ENCODE data around the gene GAREM1. TPM values are rescaled to one million over a fixed set of nuclear protein-coding genes. Genes with fewer than 3 reads are reported as not detected.

Gene GAREM1
- total and polyA plus RNA-seq, 4 donors = 1.5 to 7.5 (median 2.0) TPM

GRCh38 chr18:32287249-32287648, 183.4 kb downstream of the GAREM1 start:
- H3K4me1 ChIP-seq (ENCODE audit: control insufficient read depth in 4 of 4, insufficient read depth in 4 of 4, low read length in 3 of 4) = no peaks in the 10 kb centered on the region
- no peak overlapping the region for H3K27ac ChIP-seq (ENCODE audit: low read depth in 1 of 2, low read length in 2 of 2)
- no peak overlapping the region for H3K4me3 ChIP-seq (ENCODE audit: low read depth in 1 of 3, low read length in 3 of 3)
- peaks cover 0 to 18% (median 12%) of the 10 kb centered on the region in 4 donors for H3K36me3 ChIP-seq (ENCODE audit: control insufficient read depth in 4 of 4, insufficient read depth in 3 of 4, low read depth in 1 of 4, low read length in 3 of 4)
- DNase-seq (ENCODE audit: low spot score) = no peak
- WGBS = 93% methylated on average over 16 of the region's 16 CpGs
- no peaks in the 10 kb centered on the region for H3K27me3 ChIP-seq (ENCODE audit: control insufficient read depth in 4 of 4, insufficient read depth in 4 of 4, low read length in 3 of 4)
- H3K9me3 ChIP-seq (ENCODE audit: control insufficient read depth in 4 of 4, low read length in 3 of 4) = no peaks in the 10 kb centered on the region
- H3K9ac ChIP-seq (ENCODE audit: low read depth in 1 of 2, low read length in 2 of 2) = no peak overlapping the region
- no peak for TF ChIP-seq CTCF (IDR thresholded peaks at IDR 0.05; ENCODE audit: low read depth, low read length, missing input control)
- no peak for TF ChIP-seq RXRA (IDR thresholded peaks at IDR 0.05)
- TF ChIP-seq ATF3 (IDR thresholded peaks at IDR 0.05) = no peak
- TF ChIP-seq NR2F2 (IDR thresholded peaks at IDR 0.05) = no peak
- TF ChIP-seq JUND (IDR thresholded peaks at IDR 0.05) = no peak
- TF ChIP-seq TAF1 (conservative IDR thresholded peaks at IDR 0.05) = no peak
- no peak for TF ChIP-seq MAX (IDR thresholded peaks at IDR 0.05)
- TF ChIP-seq, protein P1, sequence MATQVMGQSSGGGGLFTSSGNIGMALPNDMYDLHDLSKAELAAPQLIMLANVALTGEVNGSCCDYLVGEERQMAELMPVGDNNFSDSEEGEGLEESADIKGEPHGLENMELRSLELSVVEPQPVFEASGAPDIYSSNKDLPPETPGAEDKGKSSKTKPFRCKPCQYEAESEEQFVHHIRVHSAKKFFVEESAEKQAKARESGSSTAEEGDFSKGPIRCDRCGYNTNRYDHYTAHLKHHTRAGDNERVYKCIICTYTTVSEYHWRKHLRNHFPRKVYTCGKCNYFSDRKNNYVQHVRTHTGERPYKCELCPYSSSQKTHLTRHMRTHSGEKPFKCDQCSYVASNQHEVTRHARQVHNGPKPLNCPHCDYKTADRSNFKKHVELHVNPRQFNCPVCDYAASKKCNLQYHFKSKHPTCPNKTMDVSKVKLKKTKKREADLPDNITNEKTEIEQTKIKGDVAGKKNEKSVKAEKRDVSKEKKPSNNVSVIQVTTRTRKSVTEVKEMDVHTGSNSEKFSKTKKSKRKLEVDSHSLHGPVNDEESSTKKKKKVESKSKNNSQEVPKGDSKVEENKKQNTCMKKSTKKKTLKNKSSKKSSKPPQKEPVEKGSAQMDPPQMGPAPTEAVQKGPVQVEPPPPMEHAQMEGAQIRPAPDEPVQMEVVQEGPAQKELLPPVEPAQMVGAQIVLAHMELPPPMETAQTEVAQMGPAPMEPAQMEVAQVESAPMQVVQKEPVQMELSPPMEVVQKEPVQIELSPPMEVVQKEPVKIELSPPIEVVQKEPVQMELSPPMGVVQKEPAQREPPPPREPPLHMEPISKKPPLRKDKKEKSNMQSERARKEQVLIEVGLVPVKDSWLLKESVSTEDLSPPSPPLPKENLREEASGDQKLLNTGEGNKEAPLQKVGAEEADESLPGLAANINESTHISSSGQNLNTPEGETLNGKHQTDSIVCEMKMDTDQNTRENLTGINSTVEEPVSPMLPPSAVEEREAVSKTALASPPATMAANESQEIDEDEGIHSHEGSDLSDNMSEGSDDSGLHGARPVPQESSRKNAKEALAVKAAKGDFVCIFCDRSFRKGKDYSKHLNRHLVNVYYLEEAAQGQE (IDR thresholded peaks at IDR 0.05) = no peak
- no peak for TF ChIP-seq ZBTB33 (IDR thresholded peaks at IDR 0.05)
- no peak for TF ChIP-seq HNF4G (IDR thresholded peaks at IDR 0.05)

DNA sequence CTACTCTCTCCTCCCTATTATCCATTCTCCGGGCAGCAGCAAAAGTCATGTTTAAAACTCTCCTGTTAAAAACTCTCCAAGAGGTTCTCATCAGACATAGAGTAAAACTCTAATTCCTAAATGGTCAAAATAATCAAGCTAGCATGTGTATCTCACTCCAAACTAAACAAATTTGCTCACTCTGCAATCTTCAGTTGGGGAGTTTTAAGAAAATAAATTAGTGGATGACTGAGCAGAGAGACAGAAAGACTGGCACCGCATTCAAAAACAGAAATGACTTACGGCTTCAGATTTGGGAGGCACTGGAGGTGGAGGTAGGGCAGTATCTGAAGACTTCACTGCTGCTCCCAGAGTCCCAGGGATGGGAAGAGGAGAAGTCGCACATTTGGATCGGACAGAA, 183.9 kb downstream of the GAREM1 start:
- peaks cover 0 to 18% (median 12%) of the 10 kb centered on the region in 4 donors for H3K36me3 ChIP-seq (ENCODE audit: control insufficient read depth in 4 of 4, insufficient read depth in 3 of 4, low read depth in 1 of 4, low read length in 3 of 4)
- WGBS = 98% methylated on average over 5 of the region's 5 CpGs
- no peaks in the 10 kb centered on the region for H3K4me1 ChIP-seq (ENCODE audit: control insufficient read depth in 4 of 4, insufficient read depth in 4 of 4, low read length in 3 of 4)
- no peak overlapping the region for H3K4me3 ChIP-seq (ENCODE audit: low read depth in 1 of 3, low read length in 3 of 3)
- TF ChIP-seq MAX (IDR thresholded peaks at IDR 0.05) (no peak), SP1 (IDR thresholded peaks at IDR 0.05) (no peak), NR2F2 (IDR thresholded peaks at IDR 0.05) (no peak), JUND (IDR thresholded peaks at IDR 0.05) (no peak), FOXA2 (IDR thresholded peaks at IDR 0.05) (no peak), ZBTB33 (IDR thresholded peaks at IDR 0.05) (no peak), YY1 (IDR thresholded peaks at IDR 0.05) (no peak), HNF4G (IDR thresholded peaks at IDR 0.05) (no peak), CTCF (IDR thresholded peaks at IDR 0.05; ENCODE audit: low read depth, low read length, missing input control) (no peak), TAF1 (conservative IDR thresholded peaks at IDR 0.05) (no peak), EGR1 (IDR thresholded peaks at IDR 0.05; ENCODE audit: low read depth in 2 of 2) (no peak), RXRA (IDR thresholded peaks at IDR 0.05) (no peak)
- TF ChIP-seq, protein P1 (IDR thresholded peaks at IDR 0.05) = no peak
- no peaks in the 10 kb centered on the region for H3K9me3 ChIP-seq (ENCODE audit: control insufficient read depth in 4 of 4, low read length in 3 of 4)
- H3K27me3 ChIP-seq (ENCODE audit: control insufficient read depth in 4 of 4, insufficient read depth in 4 of 4, low read length in 3 of 4) = no peaks in the 10 kb centered on the region
- H3K27ac ChIP-seq (ENCODE audit: low read depth in 1 of 2, low read length in 2 of 2) = no peak overlapping the region
- no peak overlapping the region for H3K9ac ChIP-seq (ENCODE audit: low read depth in 1 of 2, low read length in 2 of 2)
- DNase-seq (ENCODE audit: low spot score) = no peak
